Measurements from ENCODE around the gene RACGAP1. TPM values are rescaled to one million over a fixed set of nuclear protein-coding genes. Genes with fewer than 3 reads are reported as not detected.

Gene RACGAP1
- total RNA-seq, 1 donor from 2014 or later: 18.8 TPM

DNA sequence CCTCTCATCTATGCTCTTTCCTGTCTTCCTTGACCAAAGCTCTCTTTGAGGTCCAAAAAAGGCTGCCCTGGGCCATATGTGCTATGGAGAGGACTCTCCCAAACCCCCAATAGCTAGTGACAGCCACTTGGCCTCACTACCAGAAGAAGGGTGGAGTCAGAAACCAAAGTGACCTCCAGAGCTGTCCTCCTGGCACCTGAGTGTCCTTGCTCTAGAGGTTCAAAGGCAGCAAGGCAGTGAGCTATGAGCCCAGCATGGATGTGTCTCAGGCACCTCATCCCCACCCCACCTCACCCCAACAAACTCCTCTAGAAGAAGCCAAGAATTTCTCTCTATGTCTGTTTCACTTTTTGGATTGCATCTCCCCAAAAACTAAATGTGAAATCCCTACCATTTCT lies 67.7 kb downstream of the RACGAP1 start:
- no peak overlapping the region for H3K27ac ChIP-seq (ENCODE audit: low read depth, low read length)
- H3K4me3 ChIP-seq (ENCODE audit: insufficient read depth, low read depth, low read length): no peak overlapping the region
- H3K4me1 ChIP-seq (ENCODE audit: insufficient read depth, low read length): peaks cover 8% of the 10 kb centered on the region
- no peak overlapping the region for H3K4me2 ChIP-seq (ENCODE audit: low read length)
- Mint-ChIP-seq H3K4me3 (ENCODE audit: unreplicated experiment) (no peak overlapping the region), H3K27ac (ENCODE audit: unreplicated experiment) (no peak overlapping the region), H3K36me3 (ENCODE audit: low read depth, unreplicated experiment) (peaks cover 9% of the 10 kb centered on the region), H3K9me3 (ENCODE audit: unreplicated experiment) (peaks cover 2% of the 10 kb centered on the region), H3K4me1 (ENCODE audit: low read depth, unreplicated experiment) (peaks cover 11% of the 10 kb centered on the region), H3K27me3 (ENCODE audit: low read depth, unreplicated experiment) (peaks cover 58% of the 10 kb centered on the region)
- no peak overlapping the region for H2AFZ ChIP-seq (ENCODE audit: low read depth, low read length)
- FAIRE-seq (no peak), DNase-seq (ENCODE audit: low read depth) (no peak)
- TF ChIP-seq, protein P1, sequence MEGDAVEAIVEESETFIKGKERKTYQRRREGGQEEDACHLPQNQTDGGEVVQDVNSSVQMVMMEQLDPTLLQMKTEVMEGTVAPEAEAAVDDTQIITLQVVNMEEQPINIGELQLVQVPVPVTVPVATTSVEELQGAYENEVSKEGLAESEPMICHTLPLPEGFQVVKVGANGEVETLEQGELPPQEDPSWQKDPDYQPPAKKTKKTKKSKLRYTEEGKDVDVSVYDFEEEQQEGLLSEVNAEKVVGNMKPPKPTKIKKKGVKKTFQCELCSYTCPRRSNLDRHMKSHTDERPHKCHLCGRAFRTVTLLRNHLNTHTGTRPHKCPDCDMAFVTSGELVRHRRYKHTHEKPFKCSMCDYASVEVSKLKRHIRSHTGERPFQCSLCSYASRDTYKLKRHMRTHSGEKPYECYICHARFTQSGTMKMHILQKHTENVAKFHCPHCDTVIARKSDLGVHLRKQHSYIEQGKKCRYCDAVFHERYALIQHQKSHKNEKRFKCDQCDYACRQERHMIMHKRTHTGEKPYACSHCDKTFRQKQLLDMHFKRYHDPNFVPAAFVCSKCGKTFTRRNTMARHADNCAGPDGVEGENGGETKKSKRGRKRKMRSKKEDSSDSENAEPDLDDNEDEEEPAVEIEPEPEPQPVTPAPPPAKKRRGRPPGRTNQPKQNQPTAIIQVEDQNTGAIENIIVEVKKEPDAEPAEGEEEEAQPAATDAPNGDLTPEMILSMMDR (IDR thresholded peaks at IDR 0.05; ENCODE audit: insufficient read depth, low read depth, low read length): no peak
- no peak for TF ChIP-seq EZH2 (IDR thresholded peaks at IDR 0.05; ENCODE audit: insufficient read depth, low read length)
- peaks cover 4% of the 10 kb centered on the region for H4K20me1 ChIP-seq (ENCODE audit: insufficient read depth, low read length)
- no peaks in the 10 kb centered on the region for H3K9me3 ChIP-seq (ENCODE audit: insufficient read depth, low read depth, low read length)
- no peaks in the 10 kb centered on the region for H3K36me3 ChIP-seq (ENCODE audit: insufficient read depth, low read length)
- no peak overlapping the region for H3K9ac ChIP-seq (ENCODE audit: low read length)
- H3K79me2 ChIP-seq (ENCODE audit: insufficient read depth, low read length): no peaks in the 10 kb centered on the region
- H3K27me3 ChIP-seq (ENCODE audit: insufficient read depth, low read length): peaks cover 51% of the 10 kb centered on the region

DNA sequence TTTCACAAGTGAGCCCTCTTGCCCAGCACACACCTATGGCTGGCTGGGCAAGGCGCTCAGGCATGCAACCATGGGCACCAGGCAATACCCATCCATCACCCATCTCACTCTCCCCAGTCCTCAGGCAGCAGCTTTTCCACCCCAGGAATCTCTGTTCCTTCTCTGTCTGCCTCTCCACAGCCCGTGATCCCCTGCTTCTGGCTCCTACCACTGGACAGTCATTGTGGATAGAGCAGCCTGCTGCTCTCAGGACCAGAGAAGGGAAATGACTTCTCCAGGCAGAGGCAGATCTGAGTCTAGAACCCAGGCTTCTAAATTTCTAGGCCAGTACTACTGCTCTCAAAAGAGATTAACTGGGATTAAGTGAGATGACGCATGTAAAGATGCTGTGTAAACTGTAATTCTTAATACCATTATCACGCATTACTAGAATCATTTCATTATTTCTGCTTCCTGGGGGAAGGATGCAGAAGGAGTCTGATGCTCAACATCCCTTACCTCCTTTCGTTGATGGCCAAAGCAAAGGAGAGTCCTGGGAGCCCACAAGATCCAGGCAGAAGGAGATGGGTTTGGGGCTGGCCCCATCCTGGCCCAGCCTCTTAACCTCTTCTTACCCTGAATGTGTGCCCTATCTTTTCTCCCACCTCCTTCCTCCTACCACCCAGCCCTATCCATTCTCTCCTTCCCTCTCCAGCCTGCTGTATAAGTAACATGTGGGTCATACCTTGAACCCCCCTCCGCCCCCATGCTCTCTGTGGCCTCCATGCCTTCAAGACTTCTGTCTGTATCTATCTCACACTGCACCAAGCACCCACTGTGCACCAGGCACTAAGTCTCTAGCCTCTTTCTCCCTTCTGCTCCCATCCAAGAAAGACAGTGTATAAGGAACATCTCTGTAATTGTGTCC lies 68.4 kb downstream of the RACGAP1 start:
- Mint-ChIP-seq H3K4me3 (ENCODE audit: unreplicated experiment) (no peak overlapping the region), H3K4me1 (ENCODE audit: low read depth, unreplicated experiment) (peaks cover 11% of the 10 kb centered on the region), H3K9me3 (ENCODE audit: unreplicated experiment) (peaks cover 2% of the 10 kb centered on the region), H3K36me3 (ENCODE audit: low read depth, unreplicated experiment) (peaks cover 9% of the 10 kb centered on the region), H3K27me3 (ENCODE audit: low read depth, unreplicated experiment) (peaks cover 63% of the 10 kb centered on the region), H3K27ac (ENCODE audit: unreplicated experiment) (no peak overlapping the region)
- Histone ChIP-seq H3K4me3 (ENCODE audit: insufficient read depth, low read depth, low read length) (no peak overlapping the region), H3K79me2 (ENCODE audit: insufficient read depth, low read length) (no peaks in the 10 kb centered on the region), H2AFZ (ENCODE audit: low read depth, low read length) (no peak overlapping the region), H3K27ac (ENCODE audit: low read depth, low read length) (no peak overlapping the region), H3K4me2 (ENCODE audit: low read length) (no peak overlapping the region), H3K4me1 (ENCODE audit: insufficient read depth, low read length) (peaks cover 8% of the 10 kb centered on the region), H3K27me3 (ENCODE audit: insufficient read depth, low read length) (peaks cover 51% of the 10 kb centered on the region), H3K9ac (ENCODE audit: low read length) (no peak overlapping the region), H4K20me1 (ENCODE audit: insufficient read depth, low read length) (peaks cover 4% of the 10 kb centered on the region), H3K36me3 (ENCODE audit: insufficient read depth, low read length) (no peaks in the 10 kb centered on the region), H3K9me3 (ENCODE audit: insufficient read depth, low read depth, low read length) (no peaks in the 10 kb centered on the region)
- TF ChIP-seq EZH2 (IDR thresholded peaks at IDR 0.05; ENCODE audit: insufficient read depth, low read length): no peak
- TF ChIP-seq, protein P1 (IDR thresholded peaks at IDR 0.05; ENCODE audit: insufficient read depth, low read depth, low read length): no peak
- FAIRE-seq (no peak), DNase-seq (ENCODE audit: low read depth) (no peak)

Measured in astrocyte (in vitro differentiated cells and primary cell).